Esophagus squamous epithelium (tissue), 4 donors: ENCODE measurements around the gene ISG20.

ENCODE experiments used
- POLR2A ChIP-seq, 4 donors: fragments of 450-650 bp; IDR thresholded peaks; one replicate each; pipeline ENCODE4 v1.6.1; 2017; ENCODE audit warnings: antibody characterized with exemption in 4 of 4, mild to moderate bottlenecking in 4 of 4, moderate library complexity in 3 of 4
- TF ChIP-seq, protein P1 (sequence below), 6 experiments: fragments of 450-650 bp in 4 of 6; fragments of 200-600 bp in 2 of 6; sonication (generic) in 2 of 6; IDR thresholded peaks; one replicate each; pipeline ENCODE4 v1.5.1; 2016 to 2019; ENCODE audit warnings: antibody characterized with exemption in 6 of 6, mild to moderate bottlenecking in 4 of 6, moderate library complexity in 4 of 6

DNA sequence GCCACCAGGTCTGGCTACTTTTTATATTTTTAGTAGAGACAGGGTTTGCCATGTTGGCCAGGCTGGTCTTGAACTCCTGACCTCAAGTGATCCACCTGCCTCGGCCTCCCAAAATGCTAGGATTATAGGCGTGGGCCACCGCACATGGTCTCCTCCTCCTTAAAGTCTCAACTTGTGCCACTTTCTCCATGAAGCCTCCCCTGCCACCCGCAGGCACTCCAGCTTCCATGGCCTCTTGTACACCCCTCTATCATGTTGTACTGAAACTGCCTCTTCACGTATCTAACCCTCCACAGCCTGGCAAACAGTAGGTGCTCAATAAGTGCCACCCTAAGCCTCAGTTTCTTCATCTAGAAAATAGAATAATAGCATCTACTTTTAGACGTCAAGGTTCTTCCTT is 39.9 kb downstream of the ISG20 start:
- TF ChIP-seq, protein P1, sequence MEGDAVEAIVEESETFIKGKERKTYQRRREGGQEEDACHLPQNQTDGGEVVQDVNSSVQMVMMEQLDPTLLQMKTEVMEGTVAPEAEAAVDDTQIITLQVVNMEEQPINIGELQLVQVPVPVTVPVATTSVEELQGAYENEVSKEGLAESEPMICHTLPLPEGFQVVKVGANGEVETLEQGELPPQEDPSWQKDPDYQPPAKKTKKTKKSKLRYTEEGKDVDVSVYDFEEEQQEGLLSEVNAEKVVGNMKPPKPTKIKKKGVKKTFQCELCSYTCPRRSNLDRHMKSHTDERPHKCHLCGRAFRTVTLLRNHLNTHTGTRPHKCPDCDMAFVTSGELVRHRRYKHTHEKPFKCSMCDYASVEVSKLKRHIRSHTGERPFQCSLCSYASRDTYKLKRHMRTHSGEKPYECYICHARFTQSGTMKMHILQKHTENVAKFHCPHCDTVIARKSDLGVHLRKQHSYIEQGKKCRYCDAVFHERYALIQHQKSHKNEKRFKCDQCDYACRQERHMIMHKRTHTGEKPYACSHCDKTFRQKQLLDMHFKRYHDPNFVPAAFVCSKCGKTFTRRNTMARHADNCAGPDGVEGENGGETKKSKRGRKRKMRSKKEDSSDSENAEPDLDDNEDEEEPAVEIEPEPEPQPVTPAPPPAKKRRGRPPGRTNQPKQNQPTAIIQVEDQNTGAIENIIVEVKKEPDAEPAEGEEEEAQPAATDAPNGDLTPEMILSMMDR (IDR thresholded peaks at IDR 0.05), result no peak
- TF ChIP-seq POLR2A (IDR thresholded peaks at IDR 0.05), result no peak
